Measurements from ENCODE around the gene DHX57. TPM values are rescaled to one million over a fixed set of nuclear protein-coding genes. Genes with fewer than 3 reads are reported as not detected.

DHX57 gene
- total and polyA plus RNA-seq, 2 experiments from 2014 or later, result 13.3 to 32.9 TPM

DNA sequence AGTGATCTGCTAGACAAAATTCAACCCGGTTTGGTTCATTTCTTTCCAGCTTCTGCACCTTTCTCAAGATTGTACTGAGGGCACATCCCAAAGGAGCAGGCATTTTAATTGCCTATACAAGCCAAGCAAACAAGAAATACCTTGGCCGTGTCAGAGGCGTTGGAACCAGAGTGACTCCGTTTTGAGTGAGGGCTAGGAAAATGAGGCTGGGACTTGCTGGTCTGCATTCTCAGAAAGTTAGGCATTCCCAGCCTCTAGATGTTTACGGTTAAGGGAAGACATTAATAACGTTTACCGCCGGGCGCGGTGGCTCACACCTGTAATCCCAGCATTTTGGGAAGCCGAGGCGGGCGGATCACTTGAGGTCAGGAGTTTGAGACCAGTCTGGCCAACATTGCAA is 99.2 kb downstream of the DHX57 start:
- H3K9me3 Mint-ChIP-seq, result no peaks in the 10 kb centered on the region
- Histone ChIP-seq H4K20me1 (replicated peaks; ENCODE audit: insufficient read depth) (no peaks in the 10 kb centered on the region), H3K4me1 (ENCODE audit: insufficient read depth) (peaks cover 4% of the 10 kb centered on the region; the same call in 1 of the 2 replicates), H3K27me3 (ENCODE audit: insufficient read depth) (no peaks in the 10 kb centered on the region), H3K4me3 (no peak overlapping the region), H3K79me2 (replicated peaks; ENCODE audit: insufficient read depth) (0 out of 2 replicates have a peak, but pooled peaks cover 8% of the 10 kb centered on the region), H3K9me2 (ENCODE audit: insufficient read depth) (no peaks in the 10 kb centered on the region), H3K27ac (ENCODE audit: low read depth) (no peak overlapping the region), H3K36me3 (ENCODE audit: insufficient read depth) (0 out of 2 replicates have a peak, but pooled peaks cover 6% of the 10 kb centered on the region), H2AFZ (peak overlapping the region; percentile 78), H3F3A (replicated peaks; ENCODE audit: low read depth) (no peaks in the 10 kb centered on the region), H3K4me2 (no peak overlapping the region)
- ATAC-seq, result no peak
- H3K27me3 Mint-ChIP-seq (ENCODE audit: insufficient read depth, low read depth, poor library complexity), result peaks cover 10% of the 10 kb centered on the region
- no peak overlapping the region for H3K4me3 Mint-ChIP-seq
- H3K4me1 Mint-ChIP-seq, result no peaks in the 10 kb centered on the region
- no peak for DNase-seq (ENCODE audit: low spot score)
- H3K36me3 Mint-ChIP-seq (ENCODE audit: low read depth), result peaks cover 14% of the 10 kb centered on the region
- H3K27ac Mint-ChIP-seq, result no peak overlapping the region
- TF ChIP-seq EZH2 (IDR thresholded peaks at IDR 0.05; ENCODE audit: low read depth, unreplicated experiment) (no peak), NANOG (IDR thresholded peaks at IDR 0.05; ENCODE audit: borderline replicate concordance) (no peak), STAT1 (IDR thresholded peaks at IDR 0.05; ENCODE audit: unreplicated experiment) (no peak), ZNF114 (CRISPR knock-in tag; IDR thresholded peaks at IDR 0.05) (no peak), ZNF331 (CRISPR knock-in tag; IDR thresholded peaks at IDR 0.05; ENCODE audit: low read depth) (no peak), POLR2AphosphoS5 (IDR thresholded peaks at IDR 0.05; ENCODE audit: low read depth) (no peak), EZH2phosphoT487 (IDR thresholded peaks at IDR 0.05; ENCODE audit: unreplicated experiment) (no peak), JUNB (IDR thresholded peaks at IDR 0.05; ENCODE audit: unreplicated experiment) (no peak), CREB1 (CRISPR knock-in tag; IDR thresholded peaks at IDR 0.05; ENCODE audit: low read depth) (no peak)
- TF ChIP-seq, protein P1, sequence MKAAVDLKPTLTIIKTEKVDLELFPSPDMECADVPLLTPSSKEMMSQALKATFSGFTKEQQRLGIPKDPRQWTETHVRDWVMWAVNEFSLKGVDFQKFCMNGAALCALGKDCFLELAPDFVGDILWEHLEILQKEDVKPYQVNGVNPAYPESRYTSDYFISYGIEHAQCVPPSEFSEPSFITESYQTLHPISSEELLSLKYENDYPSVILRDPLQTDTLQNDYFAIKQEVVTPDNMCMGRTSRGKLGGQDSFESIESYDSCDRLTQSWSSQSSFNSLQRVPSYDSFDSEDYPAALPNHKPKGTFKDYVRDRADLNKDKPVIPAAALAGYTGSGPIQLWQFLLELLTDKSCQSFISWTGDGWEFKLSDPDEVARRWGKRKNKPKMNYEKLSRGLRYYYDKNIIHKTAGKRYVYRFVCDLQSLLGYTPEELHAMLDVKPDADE (IDR thresholded peaks at IDR 0.05), result no peak
- TF ChIP-seq, protein P2, sequence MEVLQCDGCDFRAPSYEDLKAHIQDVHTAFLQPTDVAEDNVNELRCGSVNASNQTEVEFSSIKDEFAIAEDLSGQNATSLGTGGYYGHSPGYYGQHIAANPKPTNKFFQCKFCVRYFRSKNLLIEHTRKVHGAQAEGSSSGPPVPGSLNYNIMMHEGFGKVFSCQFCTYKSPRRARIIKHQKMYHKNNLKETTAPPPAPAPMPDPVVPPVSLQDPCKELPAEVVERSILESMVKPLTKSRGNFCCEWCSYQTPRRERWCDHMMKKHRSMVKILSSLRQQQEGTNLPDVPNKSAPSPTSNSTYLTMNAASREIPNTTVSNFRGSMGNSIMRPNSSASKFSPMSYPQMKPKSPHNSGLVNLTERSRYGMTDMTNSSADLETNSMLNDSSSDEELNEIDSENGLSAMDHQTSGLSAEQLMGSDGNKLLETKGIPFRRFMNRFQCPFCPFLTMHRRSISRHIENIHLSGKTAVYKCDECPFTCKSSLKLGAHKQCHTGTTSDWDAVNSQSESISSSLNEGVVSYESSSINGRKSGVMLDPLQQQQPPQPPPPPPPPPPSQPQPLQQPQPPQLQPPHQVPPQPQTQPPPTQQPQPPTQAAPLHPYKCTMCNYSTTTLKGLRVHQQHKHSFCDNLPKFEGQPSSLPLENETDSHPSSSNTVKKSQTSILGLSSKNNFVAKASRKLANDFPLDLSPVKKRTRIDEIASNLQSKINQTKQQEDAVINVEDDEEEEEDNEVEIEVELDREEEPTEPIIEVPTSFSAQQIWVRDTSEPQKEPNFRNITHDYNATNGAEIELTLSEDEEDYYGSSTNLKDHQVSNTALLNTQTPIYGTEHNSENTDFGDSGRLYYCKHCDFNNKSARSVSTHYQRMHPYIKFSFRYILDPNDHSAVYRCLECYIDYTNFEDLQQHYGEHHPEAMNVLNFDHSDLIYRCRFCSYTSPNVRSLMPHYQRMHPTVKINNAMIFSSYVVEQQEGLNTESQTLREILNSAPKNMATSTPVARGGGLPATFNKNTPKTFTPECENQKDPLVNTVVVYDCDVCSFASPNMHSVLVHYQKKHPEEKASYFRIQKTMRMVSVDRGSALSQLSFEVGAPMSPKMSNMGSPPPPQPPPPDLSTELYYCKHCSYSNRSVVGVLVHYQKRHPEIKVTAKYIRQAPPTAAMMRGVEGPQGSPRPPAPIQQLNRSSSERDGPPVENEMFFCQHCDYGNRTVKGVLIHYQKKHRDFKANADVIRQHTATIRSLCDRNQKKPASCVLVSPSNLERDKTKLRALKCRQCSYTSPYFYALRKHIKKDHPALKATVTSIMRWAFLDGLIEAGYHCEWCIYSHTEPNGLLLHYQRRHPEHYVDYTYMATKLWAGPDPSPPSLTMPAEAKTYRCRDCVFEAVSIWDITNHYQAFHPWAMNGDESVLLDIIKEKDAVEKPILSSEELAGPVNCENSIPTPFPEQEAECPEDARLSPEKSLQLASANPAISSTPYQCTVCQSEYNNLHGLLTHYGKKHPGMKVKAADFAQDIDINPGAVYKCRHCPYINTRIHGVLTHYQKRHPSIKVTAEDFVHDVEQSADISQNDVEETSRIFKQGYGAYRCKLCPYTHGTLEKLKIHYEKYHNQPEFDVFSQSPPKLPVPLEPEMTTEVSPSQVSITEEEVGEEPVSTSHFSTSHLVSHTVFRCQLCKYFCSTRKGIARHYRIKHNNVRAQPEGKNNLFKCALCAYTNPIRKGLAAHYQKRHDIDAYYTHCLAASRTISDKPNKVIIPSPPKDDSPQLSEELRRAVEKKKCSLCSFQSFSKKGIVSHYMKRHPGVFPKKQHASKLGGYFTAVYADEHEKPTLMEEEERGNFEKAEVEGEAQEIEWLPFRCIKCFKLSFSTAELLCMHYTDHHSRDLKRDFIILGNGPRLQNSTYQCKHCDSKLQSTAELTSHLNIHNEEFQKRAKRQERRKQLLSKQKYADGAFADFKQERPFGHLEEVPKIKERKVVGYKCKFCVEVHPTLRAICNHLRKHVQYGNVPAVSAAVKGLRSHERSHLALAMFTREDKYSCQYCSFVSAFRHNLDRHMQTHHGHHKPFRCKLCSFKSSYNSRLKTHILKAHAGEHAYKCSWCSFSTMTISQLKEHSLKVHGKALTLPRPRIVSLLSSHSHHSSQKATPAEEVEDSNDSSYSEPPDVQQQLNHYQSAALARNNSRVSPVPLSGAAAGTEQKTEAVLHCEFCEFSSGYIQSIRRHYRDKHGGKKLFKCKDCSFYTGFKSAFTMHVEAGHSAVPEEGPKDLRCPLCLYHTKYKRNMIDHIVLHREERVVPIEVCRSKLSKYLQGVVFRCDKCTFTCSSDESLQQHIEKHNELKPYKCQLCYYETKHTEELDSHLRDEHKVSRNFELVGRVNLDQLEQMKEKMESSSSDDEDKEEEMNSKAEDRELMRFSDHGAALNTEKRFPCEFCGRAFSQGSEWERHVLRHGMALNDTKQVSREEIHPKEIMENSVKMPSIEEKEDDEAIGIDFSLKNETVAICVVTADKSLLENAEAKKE (CRISPR knock-in tag; IDR thresholded peaks at IDR 0.05), result no peak
- TF ChIP-seq, protein P3, sequence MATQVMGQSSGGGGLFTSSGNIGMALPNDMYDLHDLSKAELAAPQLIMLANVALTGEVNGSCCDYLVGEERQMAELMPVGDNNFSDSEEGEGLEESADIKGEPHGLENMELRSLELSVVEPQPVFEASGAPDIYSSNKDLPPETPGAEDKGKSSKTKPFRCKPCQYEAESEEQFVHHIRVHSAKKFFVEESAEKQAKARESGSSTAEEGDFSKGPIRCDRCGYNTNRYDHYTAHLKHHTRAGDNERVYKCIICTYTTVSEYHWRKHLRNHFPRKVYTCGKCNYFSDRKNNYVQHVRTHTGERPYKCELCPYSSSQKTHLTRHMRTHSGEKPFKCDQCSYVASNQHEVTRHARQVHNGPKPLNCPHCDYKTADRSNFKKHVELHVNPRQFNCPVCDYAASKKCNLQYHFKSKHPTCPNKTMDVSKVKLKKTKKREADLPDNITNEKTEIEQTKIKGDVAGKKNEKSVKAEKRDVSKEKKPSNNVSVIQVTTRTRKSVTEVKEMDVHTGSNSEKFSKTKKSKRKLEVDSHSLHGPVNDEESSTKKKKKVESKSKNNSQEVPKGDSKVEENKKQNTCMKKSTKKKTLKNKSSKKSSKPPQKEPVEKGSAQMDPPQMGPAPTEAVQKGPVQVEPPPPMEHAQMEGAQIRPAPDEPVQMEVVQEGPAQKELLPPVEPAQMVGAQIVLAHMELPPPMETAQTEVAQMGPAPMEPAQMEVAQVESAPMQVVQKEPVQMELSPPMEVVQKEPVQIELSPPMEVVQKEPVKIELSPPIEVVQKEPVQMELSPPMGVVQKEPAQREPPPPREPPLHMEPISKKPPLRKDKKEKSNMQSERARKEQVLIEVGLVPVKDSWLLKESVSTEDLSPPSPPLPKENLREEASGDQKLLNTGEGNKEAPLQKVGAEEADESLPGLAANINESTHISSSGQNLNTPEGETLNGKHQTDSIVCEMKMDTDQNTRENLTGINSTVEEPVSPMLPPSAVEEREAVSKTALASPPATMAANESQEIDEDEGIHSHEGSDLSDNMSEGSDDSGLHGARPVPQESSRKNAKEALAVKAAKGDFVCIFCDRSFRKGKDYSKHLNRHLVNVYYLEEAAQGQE (IDR thresholded peaks at IDR 0.05; ENCODE audit: unreplicated experiment), result no peak
- TF ChIP-seq, protein P4, sequence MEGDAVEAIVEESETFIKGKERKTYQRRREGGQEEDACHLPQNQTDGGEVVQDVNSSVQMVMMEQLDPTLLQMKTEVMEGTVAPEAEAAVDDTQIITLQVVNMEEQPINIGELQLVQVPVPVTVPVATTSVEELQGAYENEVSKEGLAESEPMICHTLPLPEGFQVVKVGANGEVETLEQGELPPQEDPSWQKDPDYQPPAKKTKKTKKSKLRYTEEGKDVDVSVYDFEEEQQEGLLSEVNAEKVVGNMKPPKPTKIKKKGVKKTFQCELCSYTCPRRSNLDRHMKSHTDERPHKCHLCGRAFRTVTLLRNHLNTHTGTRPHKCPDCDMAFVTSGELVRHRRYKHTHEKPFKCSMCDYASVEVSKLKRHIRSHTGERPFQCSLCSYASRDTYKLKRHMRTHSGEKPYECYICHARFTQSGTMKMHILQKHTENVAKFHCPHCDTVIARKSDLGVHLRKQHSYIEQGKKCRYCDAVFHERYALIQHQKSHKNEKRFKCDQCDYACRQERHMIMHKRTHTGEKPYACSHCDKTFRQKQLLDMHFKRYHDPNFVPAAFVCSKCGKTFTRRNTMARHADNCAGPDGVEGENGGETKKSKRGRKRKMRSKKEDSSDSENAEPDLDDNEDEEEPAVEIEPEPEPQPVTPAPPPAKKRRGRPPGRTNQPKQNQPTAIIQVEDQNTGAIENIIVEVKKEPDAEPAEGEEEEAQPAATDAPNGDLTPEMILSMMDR (conservative IDR thresholded peaks at IDR 0.05; ENCODE audit: low read depth in 2 of 2), result no peak

Measured in GM23338 (cell line).